ENCODE measurements around the gene SLC27A4.

DNA sequence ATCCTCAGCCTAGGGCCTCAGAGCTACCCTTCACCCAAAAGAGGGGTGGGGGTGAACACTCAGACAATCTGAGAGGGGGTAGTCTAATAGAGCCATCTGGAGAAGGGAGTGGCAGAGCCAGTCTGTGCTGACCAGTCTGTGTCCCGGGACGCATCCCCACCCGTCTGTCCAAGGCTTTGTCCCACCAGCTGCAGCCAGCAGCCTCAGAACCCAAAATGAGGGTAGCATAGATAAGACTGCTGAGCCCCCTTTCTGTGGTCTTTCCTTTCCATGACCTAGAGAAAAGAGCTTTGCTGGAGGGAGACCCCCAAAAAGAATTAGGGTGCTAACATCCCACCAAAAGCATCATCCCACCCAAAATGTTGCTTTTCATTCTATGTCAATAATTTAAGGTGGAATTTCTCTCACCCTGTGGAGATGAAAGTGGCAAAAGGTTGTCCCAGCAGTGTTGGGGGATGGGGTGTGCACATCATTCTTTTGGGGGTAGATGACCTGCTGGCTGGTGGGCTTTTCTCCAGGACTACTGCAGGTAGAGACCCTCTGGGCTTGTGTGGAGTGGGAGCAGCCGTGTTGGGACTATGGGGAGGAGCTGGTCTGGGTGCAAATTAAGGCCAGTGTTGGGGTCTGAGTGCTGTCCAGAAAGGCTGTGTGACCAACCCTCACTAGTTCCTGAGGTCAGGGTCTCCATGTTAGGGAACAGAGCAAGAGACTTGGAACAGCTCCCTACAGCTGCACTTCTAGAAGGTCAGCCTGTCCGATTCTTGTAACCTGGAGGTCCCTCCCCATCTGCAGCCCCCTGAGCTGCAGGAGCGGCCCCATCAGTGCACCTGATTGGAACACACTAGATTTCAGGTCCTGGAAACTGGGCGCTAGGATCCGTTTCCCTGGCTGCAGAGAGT, 50.7 kb downstream of the SLC27A4 start:
- TF ChIP-seq CTCF (IDR thresholded peaks at IDR 0.05) = no peak
- no peak for TF ChIP-seq POLR2A (IDR thresholded peaks at IDR 0.05)
